Measurements from ENCODE around the gene MCTP2.

The MCTP2 gene

GRCh38 chr15:94250801-94251200 is 19.4 kb downstream of the MCTP2 start:
- Histone ChIP-seq H3K4me3 (ENCODE audit: low read depth, low read length) (no peak overlapping the region), H3K36me3 (ENCODE audit: control insufficient read depth in 2 of 2, insufficient read depth in 1 of 2, low read length in 2 of 2) (no peaks in the 10 kb centered on the region), H3K27ac (ENCODE audit: extremely low read depth, low read depth, low read length) (no peak overlapping the region), H3K4me1 (ENCODE audit: control insufficient read depth, insufficient read depth, low read length) (no peaks in the 10 kb centered on the region), H3K9me3 (ENCODE audit: control insufficient read depth, insufficient read depth, low read depth, low read length) (no peaks in the 10 kb centered on the region)
- TF ChIP-seq ZNF311 (tag by site-specific recombination; IDR thresholded peaks at IDR 0.05; ENCODE audit: borderline replicate concordance) (no peak), MEIS1 (CRISPR knock-in tag; IDR thresholded peaks at IDR 0.05; ENCODE audit: borderline replicate concordance) (no peak), ZFP37 (tag by site-specific recombination; IDR thresholded peaks at IDR 0.05) (no peak), KLF16 (tag by site-specific recombination; IDR thresholded peaks at IDR 0.05) (no peak), GLI2 (tag by site-specific recombination; IDR thresholded peaks at IDR 0.05; ENCODE audit: borderline replicate concordance, low read depth) (no peak), TCF7L2 (IDR thresholded peaks at IDR 0.05; ENCODE audit: borderline replicate concordance, low read depth, low read length) (no peak), ZNF2 (tag by site-specific recombination; IDR thresholded peaks at IDR 0.05) (no peak), ZNF214 (tag by site-specific recombination; IDR thresholded peaks at IDR 0.05; ENCODE audit: borderline replicate concordance) (no peak), ZNF391 (tag by site-specific recombination; IDR thresholded peaks at IDR 0.05; ENCODE audit: borderline replicate concordance, low read depth) (no peak), SETDB1 (IDR thresholded peaks at IDR 0.05; ENCODE audit: insufficient read length, low read length) (no peak), ZNF645 (tag by site-specific recombination; IDR thresholded peaks at IDR 0.05) (no peak), BCL6B (tag by site-specific recombination; IDR thresholded peaks at IDR 0.05) (no peak), ZBTB11 (tag by site-specific recombination; conservative IDR thresholded peaks at IDR 0.05; ENCODE audit: low read depth) (no peak), ZNF423 (tag by site-specific recombination; IDR thresholded peaks at IDR 0.05) (no peak), ZNF843 (tag by site-specific recombination; IDR thresholded peaks at IDR 0.05) (no peak), ZBTB7A (tag by site-specific recombination; IDR thresholded peaks at IDR 0.05; ENCODE audit: low read depth) (no peak), ZNF501 (tag by site-specific recombination; IDR thresholded peaks at IDR 0.05) (no peak), ZNF692 (tag by site-specific recombination; IDR thresholded peaks at IDR 0.05) (no peak), ZNF146 (tag by site-specific recombination; IDR thresholded peaks at IDR 0.05) (no peak)
- ChIA-PET CTCF (no interaction called here), POLR2A (no interaction called here)
